ENCODE results near the gene EEF1AKMT2.

DNA sequence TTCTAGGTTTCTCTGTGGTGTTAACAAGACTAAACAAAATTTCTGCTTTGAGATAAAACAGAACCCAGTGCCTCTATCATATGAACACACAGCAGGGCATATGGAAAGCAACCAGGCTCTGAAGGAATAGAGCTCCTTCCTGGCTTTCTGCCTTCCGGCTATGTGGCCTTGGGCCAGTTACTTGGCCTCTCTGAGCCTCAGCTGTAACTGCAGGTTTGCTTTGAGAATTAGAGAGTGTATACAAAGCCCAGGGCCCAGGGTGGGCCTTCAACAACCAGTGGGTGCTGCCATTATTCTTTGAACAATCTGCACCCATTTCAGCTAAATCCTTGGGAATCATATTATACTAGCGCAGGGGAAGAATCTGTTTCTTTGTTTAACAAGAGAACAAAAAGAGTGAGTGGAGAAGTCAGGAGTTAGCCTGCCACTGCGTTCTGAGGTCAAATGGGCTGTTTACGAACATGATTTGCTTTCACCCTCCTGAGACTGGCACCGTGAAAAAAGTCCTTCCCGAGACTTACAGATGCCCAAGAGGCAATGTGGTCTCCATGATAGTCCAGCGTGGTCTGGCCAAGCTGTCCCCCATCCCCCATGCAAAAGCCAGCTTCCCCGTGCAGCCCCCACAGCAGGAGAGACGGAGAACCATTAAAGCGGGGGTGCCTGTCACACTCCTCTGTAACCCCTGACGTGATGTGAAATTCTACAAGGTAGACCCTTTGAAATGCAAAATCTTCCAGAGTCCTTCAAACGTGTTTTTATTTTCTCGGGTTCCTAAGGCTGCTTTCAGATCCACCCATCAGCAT is 52.4 kb downstream of the EEF1AKMT2 start:
- TF ChIP-seq, protein P1, sequence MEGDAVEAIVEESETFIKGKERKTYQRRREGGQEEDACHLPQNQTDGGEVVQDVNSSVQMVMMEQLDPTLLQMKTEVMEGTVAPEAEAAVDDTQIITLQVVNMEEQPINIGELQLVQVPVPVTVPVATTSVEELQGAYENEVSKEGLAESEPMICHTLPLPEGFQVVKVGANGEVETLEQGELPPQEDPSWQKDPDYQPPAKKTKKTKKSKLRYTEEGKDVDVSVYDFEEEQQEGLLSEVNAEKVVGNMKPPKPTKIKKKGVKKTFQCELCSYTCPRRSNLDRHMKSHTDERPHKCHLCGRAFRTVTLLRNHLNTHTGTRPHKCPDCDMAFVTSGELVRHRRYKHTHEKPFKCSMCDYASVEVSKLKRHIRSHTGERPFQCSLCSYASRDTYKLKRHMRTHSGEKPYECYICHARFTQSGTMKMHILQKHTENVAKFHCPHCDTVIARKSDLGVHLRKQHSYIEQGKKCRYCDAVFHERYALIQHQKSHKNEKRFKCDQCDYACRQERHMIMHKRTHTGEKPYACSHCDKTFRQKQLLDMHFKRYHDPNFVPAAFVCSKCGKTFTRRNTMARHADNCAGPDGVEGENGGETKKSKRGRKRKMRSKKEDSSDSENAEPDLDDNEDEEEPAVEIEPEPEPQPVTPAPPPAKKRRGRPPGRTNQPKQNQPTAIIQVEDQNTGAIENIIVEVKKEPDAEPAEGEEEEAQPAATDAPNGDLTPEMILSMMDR (IDR thresholded peaks at IDR 0.05), result no peak
- TF ChIP-seq POLR2A (IDR thresholded peaks at IDR 0.05) (no peak), EP300 (IDR thresholded peaks at IDR 0.05) (no peak)
